ENCODE measurements around the gene RAB11B.
"Not testable (repeated sequence)": the region's sequence is repeated elsewhere in the genome, so short reads cannot be mapped to it uniquely, and the experiment has no call there.

The RAB11B gene

GRCh38 chr19:8367327-8368001 lies 22.7 kb upstream of the RAB11B start:
- H3K4me3 ChIP-seq (ENCODE audit: low read depth, low read length) = no peak overlapping the region
- DNase-seq (ENCODE audit: low read depth) = peak; percentile 85

- H3K4me3 ChIP-seq (ENCODE audit: low read depth, low read length) = no peak overlapping the region
- DNase-seq (ENCODE audit: low read depth) = no peak
Observed at GRCh38 chr19:8370176-8371010, 19.8 kb upstream of the RAB11B start.

- no peak overlapping the region for H3K4me3 ChIP-seq (ENCODE audit: low read depth, low read length)
- DNase-seq (ENCODE audit: low read depth) = no peak
Observed at GRCh38 chr19:8371011-8371804, 19.0 kb upstream of the RAB11B start.

GRCh38 chr19:8373867-8374813 lies 16.0 kb upstream of the RAB11B start:
- H3K4me3 ChIP-seq (ENCODE audit: low read depth, low read length) = no peak overlapping the region
- no peak for DNase-seq (ENCODE audit: low read depth)

GRCh38 chr19:8375766-8376165 lies 14.4 kb upstream of the RAB11B start:
- not testable (repeated sequence) for DNase-seq (ENCODE audit: low read depth); H3K4me3 ChIP-seq (ENCODE audit: low read depth, low read length)

GRCh38 chr19:8376373-8376974 lies 13.7 kb upstream of the RAB11B start:
- not testable (repeated sequence) for H3K4me3 ChIP-seq (ENCODE audit: low read depth, low read length); DNase-seq (ENCODE audit: low read depth)

GRCh38 chr19:8377598-8377997 lies 12.6 kb upstream of the RAB11B start:
- H3K4me3 ChIP-seq (ENCODE audit: low read depth, low read length) = no peak overlapping the region
- DNase-seq (ENCODE audit: low read depth) = no peak

- not testable (repeated sequence) for H3K4me3 ChIP-seq (ENCODE audit: low read depth, low read length); DNase-seq (ENCODE audit: low read depth)
Observed at GRCh38 chr19:8379156-8379891, 10.8 kb upstream of the RAB11B start.

GRCh38 chr19:8384569-8384968 lies 5.6 kb upstream of the RAB11B start:
- DNase-seq (ENCODE audit: low read depth); H3K4me3 ChIP-seq (ENCODE audit: low read depth, low read length): not testable (repeated sequence)

- not testable (repeated sequence) for H3K4me3 ChIP-seq (ENCODE audit: low read depth, low read length); DNase-seq (ENCODE audit: low read depth)
Observed at GRCh38 chr19:8385103-8385502, 5.1 kb upstream of the RAB11B start.

GRCh38 chr19:8385566-8385965 lies 4.6 kb upstream of the RAB11B start:
- DNase-seq (ENCODE audit: low read depth); H3K4me3 ChIP-seq (ENCODE audit: low read depth, low read length): not testable (repeated sequence)

GRCh38 chr19:8386419-8386818 lies 3.7 kb upstream of the RAB11B start:
- H3K4me3 ChIP-seq (ENCODE audit: low read depth, low read length); DNase-seq (ENCODE audit: low read depth): not testable (repeated sequence)

GRCh38 chr19:8386990-8387389 lies 3.2 kb upstream of the RAB11B start:
- H3K4me3 ChIP-seq (ENCODE audit: low read depth, low read length) = no peak overlapping the region

GRCh38 chr19:8387688-8388611 lies 2.2 kb upstream of the RAB11B start:
- H3K4me3 ChIP-seq (ENCODE audit: low read depth, low read length) = no peak overlapping the region
- DNase-seq (ENCODE audit: low read depth) = no peak

More at GRCh38 chr19:8386990-8387389, 3.2 kb upstream of the RAB11B start:
- no peak for DNase-seq (ENCODE audit: low read depth)

GRCh38 chr19:8388612-8388958 lies 1.6 kb upstream of the RAB11B start:
- DNase-seq (ENCODE audit: low read depth) = no peak
- no peak overlapping the region for H3K4me3 ChIP-seq (ENCODE audit: low read depth, low read length)

GRCh38 chr19:8390617-8390981 lies 439 bp downstream of the RAB11B start:
- DNase-seq (ENCODE audit: low read depth) = peak; percentile 62
- H3K4me3 ChIP-seq (ENCODE audit: low read depth, low read length) = peak overlapping the region; percentile 55

Data from skeletal muscle cell (primary cell).